GM10266 (cell line): ENCODE data around the gene YWHAG.

Experiments
- DNase-seq: peaks from one replicate; pipeline ENCODE4 v3.0.0; 2012; ENCODE audit errors: extremely low spot score
- TF ChIP-seq, protein P1 (sequence below): IDR thresholded peaks from 2 replicates; pipeline ENCODE4 v1.5.1; 2012; ENCODE audit warnings: mild to moderate bottlenecking, low read depth; ENCODE audit not compliant: control insufficient read depth, insufficient read depth; ENCODE audit errors: missing control alignments

YWHAG gene

GRCh38 chr7:76280408-76280807 lies 78.4 kb downstream of the YWHAG start:
- TF ChIP-seq, protein P1, sequence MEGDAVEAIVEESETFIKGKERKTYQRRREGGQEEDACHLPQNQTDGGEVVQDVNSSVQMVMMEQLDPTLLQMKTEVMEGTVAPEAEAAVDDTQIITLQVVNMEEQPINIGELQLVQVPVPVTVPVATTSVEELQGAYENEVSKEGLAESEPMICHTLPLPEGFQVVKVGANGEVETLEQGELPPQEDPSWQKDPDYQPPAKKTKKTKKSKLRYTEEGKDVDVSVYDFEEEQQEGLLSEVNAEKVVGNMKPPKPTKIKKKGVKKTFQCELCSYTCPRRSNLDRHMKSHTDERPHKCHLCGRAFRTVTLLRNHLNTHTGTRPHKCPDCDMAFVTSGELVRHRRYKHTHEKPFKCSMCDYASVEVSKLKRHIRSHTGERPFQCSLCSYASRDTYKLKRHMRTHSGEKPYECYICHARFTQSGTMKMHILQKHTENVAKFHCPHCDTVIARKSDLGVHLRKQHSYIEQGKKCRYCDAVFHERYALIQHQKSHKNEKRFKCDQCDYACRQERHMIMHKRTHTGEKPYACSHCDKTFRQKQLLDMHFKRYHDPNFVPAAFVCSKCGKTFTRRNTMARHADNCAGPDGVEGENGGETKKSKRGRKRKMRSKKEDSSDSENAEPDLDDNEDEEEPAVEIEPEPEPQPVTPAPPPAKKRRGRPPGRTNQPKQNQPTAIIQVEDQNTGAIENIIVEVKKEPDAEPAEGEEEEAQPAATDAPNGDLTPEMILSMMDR, result no peak
- DNase-seq, result no peak

DNA sequence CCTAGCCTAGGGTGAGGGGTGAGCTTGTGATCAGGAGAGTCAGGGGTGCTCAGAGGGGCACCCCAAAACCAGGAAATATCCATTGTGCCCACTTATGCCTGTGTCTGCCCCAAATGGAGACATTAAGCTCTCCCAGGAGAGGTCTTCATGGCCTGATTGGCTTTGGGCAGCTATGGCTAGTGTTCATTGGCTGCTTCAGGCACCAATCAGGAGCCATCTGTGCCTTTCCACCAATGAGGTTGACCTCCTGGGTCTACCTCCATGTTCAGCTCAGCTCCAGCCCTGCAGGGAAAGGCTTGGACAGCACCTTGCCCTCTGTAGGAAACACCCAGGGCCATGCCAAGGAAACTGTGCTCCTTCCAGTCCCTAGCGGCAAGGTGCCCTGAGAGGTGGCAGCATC lies 80.3 kb downstream of the YWHAG start:
- TF ChIP-seq, protein P1, result no peak

More for the DNA sequence above, 80.3 kb downstream of the YWHAG start:
- DNase-seq, result no peak
